Astrocyte (in vitro differentiated cells and primary cell): ENCODE results near the gene IGF2R.

Source experiments
- CTCF ChIP-seq: IDR thresholded peaks from 2 replicates; pipeline ENCODE4 v1.5.1; 2011; ENCODE audit warnings: low read depth, mild to moderate bottlenecking, inconsistent platforms, low read length, moderate library complexity; ENCODE audit not compliant: insufficient read depth
- EZH2 ChIP-seq: IDR thresholded peaks from 2 replicates; pipeline ENCODE4 v1.6.1; 2012; ENCODE audit warnings: mild to moderate bottlenecking, low read length, inconsistent platforms; ENCODE audit not compliant: insufficient read depth

- TF ChIP-seq CTCF, result no peak
- TF ChIP-seq EZH2, result no peak
Measured at GRCh38 chr6:160078883-160079685, 110.2 kb downstream of the IGF2R start.
